Testis (tissue), 3 donors: ENCODE data around the gene SCIN. TPM values are rescaled to one million over a fixed set of nuclear protein-coding genes. Genes with fewer than 3 reads are reported as not detected.
"Not testable (repeated sequence)": the region's sequence is repeated elsewhere in the genome, so short reads cannot be mapped to it uniquely, and the experiment has no call there.

ENCODE experiments used
- DNase-seq: peaks from one replicate; pipeline ENCODE4 v3.0.0-alpha.2; 2019
- H3K27ac ChIP-seq, 2 donors: fragments of 200-600 bp; sonication (generic); one replicate each; pipeline ENCODE4 v1.5.1; 2019
- H3K27me3 ChIP-seq: fragments of 200-600 bp; sonication (generic); one replicate; pipeline ENCODE4 v1.5.1; 2019
- H3K36me3 ChIP-seq: fragments of 200-600 bp; sonication (generic); one replicate; pipeline ENCODE4 v1.5.1; 2017; ENCODE audit warnings: low read depth; ENCODE audit errors: missing control alignments
- H3K4me1 ChIP-seq: fragments of 200-600 bp; sonication (generic); one replicate; pipeline ENCODE4 v1.5.1; 2019
- H3K4me3 ChIP-seq, 2 donors: fragments of 200-600 bp; sonication (generic); one replicate each; pipeline ENCODE4 v1.5.1; 2017 to 2019
- H3K9me3 ChIP-seq: fragments of 200-600 bp; sonication (generic); one replicate; pipeline ENCODE4 v1.5.1; 2017
- CTCF ChIP-seq, 3 experiments: fragments of 450-650 bp in 2 of 3; fragments of 200-600 bp in 1 of 3; sonication (generic) in 1 of 3; IDR thresholded peaks; one replicate each; pipeline ENCODE4 v1.5.1; 2016 to 2019; ENCODE audit warnings: antibody characterized with exemption in 3 of 3, mild to moderate bottlenecking in 2 of 3, moderate library complexity in 1 of 3
- POLR2A ChIP-seq: fragments of 450-650 bp; IDR thresholded peaks from one replicate; pipeline ENCODE4 v1.6.1; 2017; ENCODE audit warnings: antibody characterized with exemption, mild to moderate bottlenecking, moderate library complexity
- WGBS, 2 donors: methylation state at CpG; one replicate each; pipeline ENCODE4 v1.1.5; 2018; 5-methylcytosine and 5-hydroxymethylcytosine counted together
- intact Hi-C: fragments of 100-400 bp; cut with DNase I; formaldehyde crosslinking; loops from one replicate; pipeline ENCODE4 v1.15.1; 2023; ENCODE audit warnings: low total_unique reads
- polyA plus RNA-seq: library from polyadenylated mRNA; stranded (reverse); fragments of 350-450 nt; fragmentation: Illumina TruSeq; extraction: RNeasy Lipid Tissue Mini Kit (QIAGEN cat#74804); gene quantifications from one replicate; pipeline ENCODE4 v1.2.3, GENCODE V29; 2014; ENCODE audit warnings: low read depth, low replicate concordance; ENCODE audit not compliant: insufficient read depth
- total RNA-seq, 2 donors: library from RNA; depleted of rRNA; stranded (reverse); fragments of >200 nt; gene quantifications; one replicate each; pipeline ENCODE4 v1.2.3, GENCODE V29; 2016

SCIN gene
- total and polyA plus RNA-seq, 3 donors from 2014 or later: 4.7 to 21.9 (median 11.4) TPM

GRCh38 chr7:12554872-12555271 lies 15.6 kb upstream of the SCIN start:
- DNase-seq: no peak
- 68 to 76% methylated on average over 6 of the region's 6 CpGs for WGBS, 2 donors
- Histone ChIP-seq H3K36me3 (no peaks in the 10 kb centered on the region), H3K9me3 (no peaks in the 10 kb centered on the region), H3K4me1 (no peaks in the 10 kb centered on the region), H3K27me3 (no peaks in the 10 kb centered on the region), H3K4me3 (no peak overlapping the region), H3K27ac (no peak overlapping the region)
- TF ChIP-seq POLR2A (no peak), CTCF (IDR thresholded peaks at IDR 0.05) (no peak)
- intact Hi-C loops: no loop called here

GRCh38 chr7:12555695-12556094 lies 14.8 kb upstream of the SCIN start:
- DNase-seq: peak; percentile 44
- intact Hi-C loops, H3K9me3 ChIP-seq, H3K36me3 ChIP-seq, H3K27ac ChIP-seq, H3K4me1 ChIP-seq, H3K27me3 ChIP-seq: not testable (repeated sequence)
- H3K4me3 ChIP-seq: peak overlapping the region; percentile 31 to 36
- WGBS, 2 donors: 72 to 77% methylated on average over 6 of the region's 6 CpGs

DNA sequence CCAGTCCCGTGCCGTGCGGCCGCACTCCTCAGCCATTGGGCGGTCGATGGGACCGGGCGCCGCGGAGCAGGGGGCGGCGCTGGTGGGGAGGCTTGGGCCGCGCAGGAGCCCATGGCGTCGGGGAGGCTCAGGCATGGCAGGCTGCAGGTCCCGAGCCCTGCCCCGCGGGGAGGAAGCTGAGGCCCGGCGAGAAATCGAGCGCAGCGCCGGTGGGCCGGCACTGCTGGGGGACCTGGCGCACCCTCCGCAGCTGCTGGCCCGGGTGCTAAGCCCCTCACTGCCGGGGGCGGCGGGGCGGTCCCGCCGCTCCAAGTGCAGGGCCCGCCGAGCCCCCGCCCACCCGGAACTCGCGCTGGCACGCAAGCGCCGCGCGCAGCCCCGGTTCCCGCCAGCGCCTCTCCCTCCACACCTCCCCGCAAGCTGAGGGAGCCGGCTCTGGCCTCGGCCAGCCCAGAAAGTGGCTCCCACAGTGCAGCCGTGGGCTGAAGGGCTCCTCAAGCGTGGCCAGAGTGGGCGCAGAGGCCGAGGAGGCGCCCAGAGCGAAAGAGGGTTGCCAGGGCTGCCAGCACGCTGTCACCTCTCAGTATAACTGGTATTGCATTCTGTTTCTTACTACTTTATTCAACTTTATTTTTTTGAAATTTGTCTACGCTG lies 14.3 kb upstream of the SCIN start:
- H3K4me1 ChIP-seq, H3K27me3 ChIP-seq, H3K9me3 ChIP-seq, DNase-seq, H3K36me3 ChIP-seq, intact Hi-C loops, H3K27ac ChIP-seq: not testable (repeated sequence)
- H3K4me3 ChIP-seq: peak overlapping the region; percentile 31 to 36
- 56 to 89% methylated on average over 34 to 59 of the region's 60 CpGs for WGBS, 2 donors

GRCh38 chr7:12557282-12557681 lies 13.2 kb upstream of the SCIN start:
- 55 to 57% methylated on average over 7 of the region's 7 CpGs for WGBS, 2 donors
- no peak for DNase-seq

GRCh38 chr7:12564996-12565764 lies 5.3 kb upstream of the SCIN start:
- no peaks in the 10 kb centered on the region for H3K4me1 ChIP-seq
- H3K27me3 ChIP-seq: no peaks in the 10 kb centered on the region
- no peaks in the 10 kb centered on the region for H3K36me3 ChIP-seq
- no peaks in the 10 kb centered on the region for H3K9me3 ChIP-seq
- H3K4me3 ChIP-seq: no peak overlapping the region
- no peak for TF ChIP-seq CTCF (IDR thresholded peaks at IDR 0.05)
- no peak for TF ChIP-seq POLR2A
- H3K27ac ChIP-seq: no peak overlapping the region
- intact Hi-C loops: no loop called here
- DNase-seq: no peak
- WGBS, 2 donors: 81 to 87% methylated on average over 4 of the region's 4 CpGs

More at GRCh38 chr7:12557282-12557681, 13.2 kb upstream of the SCIN start:
- intact Hi-C loops: no loop called here
- H3K4me1 ChIP-seq: no peaks in the 10 kb centered on the region
- H3K36me3 ChIP-seq: no peaks in the 10 kb centered on the region
- no peak overlapping the region for H3K4me3 ChIP-seq
- TF ChIP-seq CTCF (IDR thresholded peaks at IDR 0.05): no peak
- no peak for TF ChIP-seq POLR2A
- H3K9me3 ChIP-seq: no peaks in the 10 kb centered on the region
- no peak overlapping the region for H3K27ac ChIP-seq
- H3K27me3 ChIP-seq: no peaks in the 10 kb centered on the region
